SK-N-SH (cell line): ENCODE results near the gene ZIC1. TPM values are rescaled to one million over a fixed set of nuclear protein-coding genes. Genes with fewer than 3 reads are reported as not detected.

Experiments
- CTCF ChIA-PET: fragments of 300-600, 350-600 bp; formaldehyde crosslinking; extraction: SDS; loops from one replicate; lab custom pipeline; 2021; lab: Yijun Ruan, JAX
- POLR2A ChIA-PET: fragments of 350-600 bp; sonication (Branson Sonifier 250); formaldehyde crosslinking; extraction: SDS; loops from one replicate; lab custom pipeline; 2020; ENCODE audit warnings: antibody characterized with exemption, inconsistent platforms; lab: Yijun Ruan, JAX
- DNase-seq: peaks from one replicate; pipeline ENCODE4 v3.0.0; 2012
- H2AFZ ChIP-seq: fragments of 200-600 bp; sonication (generic); 2 replicates; pipeline ENCODE4 v1.8.1; 2016; ENCODE audit warnings: antibody characterized with exemption, mild to moderate bottlenecking, low read depth
- H3F3A ChIP-seq: fragments of 200-600 bp; sonication (generic); replicated peaks from 2 replicates; pipeline ENCODE3; 2016; ENCODE audit warnings: antibody characterized with exemption, mild to moderate bottlenecking; ENCODE audit not compliant: insufficient read depth
- H3K27ac ChIP-seq, 2 experiments: fragments of 200-500 bp in 1 of 2; fragments of 200-600 bp in 1 of 2; sonication (Bioruptor generic) in 1 of 2; sonication (generic), shearing (Covaris generic) in 1 of 2; 2 replicates each; pipeline versions ENCODE4 v1.5.1 to v1.6.1; 2014 to 2016; ENCODE audit warnings: low read depth in 2 of 2, inconsistent platforms in 1 of 2, low read length in 1 of 2, mild to moderate bottlenecking in 1 of 2, mixed read lengths in 1 of 2
- H3K27me3 ChIP-seq: fragments of 200-600 bp; sonication (generic), shearing (Covaris generic); 2 replicates; pipeline ENCODE4 v1.6.1; 2016; ENCODE audit warnings: mixed run types; ENCODE audit not compliant: insufficient read depth
- H3K36me3 ChIP-seq, 2 experiments: fragments of 200-500 bp in 1 of 2; fragments of 200-600 bp in 1 of 2; sonication (Bioruptor generic) in 1 of 2; sonication (generic) in 1 of 2; replicated peaks in 1 of 2; 2 replicates each; pipeline versions ENCODE3 to v1.5.1; 2014 to 2016; ENCODE audit warnings: low read length in 1 of 2, mild to moderate bottlenecking in 1 of 2; ENCODE audit not compliant: insufficient read depth in 2 of 2, control insufficient read depth in 1 of 2
- H3K4me1 ChIP-seq, 2 experiments: fragments of 200-500 bp in 1 of 2; fragments of 200-600 bp in 1 of 2; sonication (Bioruptor generic) in 1 of 2; sonication (generic), shearing (Covaris generic) in 1 of 2; 2 replicates each; pipeline versions ENCODE4 v1.5.1 to v1.6.1; 2014 to 2016; ENCODE audit warnings: low read depth in 1 of 2, low read length in 1 of 2, mixed run types in 1 of 2; ENCODE audit not compliant: insufficient read depth in 2 of 2, control insufficient read depth in 1 of 2
- H3K4me2 ChIP-seq: fragments of 200-600 bp; sonication (generic), shearing (Covaris generic); 2 replicates; pipeline ENCODE4 v1.6.1; 2017; ENCODE audit warnings: mixed run types
- H3K4me3 ChIP-seq, 2 experiments: fragments of 200-500 bp in 1 of 2; fragments of 200-600 bp in 1 of 2; sonication (Bioruptor generic) in 1 of 2; sonication (generic), shearing (Covaris generic) in 1 of 2; 2 replicates each; pipeline versions ENCODE4 v1.5.1 to v1.8.1; 2014 to 2016; ENCODE audit warnings: low read depth in 2 of 2, inconsistent platforms in 1 of 2, low read length in 1 of 2, mild to moderate bottlenecking in 1 of 2, mixed read lengths in 1 of 2, moderate library complexity in 1 of 2
- H3K79me2 ChIP-seq: fragments of 200-600 bp; sonication (generic); 2 replicates; pipeline ENCODE4 v1.8.1; 2017; ENCODE audit warnings: mild to moderate bottlenecking; ENCODE audit not compliant: insufficient read depth
- H3K9ac ChIP-seq: fragments of 200-600 bp; sonication (generic); 2 replicates; pipeline ENCODE4 v1.6.1; 2017; ENCODE audit warnings: mixed run types
- H3K9me2 ChIP-seq: fragments of 200-600 bp; sonication (generic); 2 replicates; pipeline ENCODE4 v1.6.1; 2017; ENCODE audit warnings: mixed run types
- H3K9me3 ChIP-seq: fragments of 200-600 bp; sonication (generic); 2 replicates; pipeline ENCODE4 v1.6.1; 2017; ENCODE audit warnings: mixed run types, mild to moderate bottlenecking, moderate library complexity
- H4K20me1 ChIP-seq: fragments of 200-600 bp; sonication (generic); 2 replicates; pipeline ENCODE4 v1.6.1; 2017; ENCODE audit warnings: mild to moderate bottlenecking, mixed run types; ENCODE audit not compliant: insufficient read depth
- ELF1 ChIP-seq: IDR thresholded peaks from 2 replicates; pipeline ENCODE4 v1.4.0; 2012
- EP300 ChIP-seq, 2 experiments: IDR thresholded peaks; 2 replicates each; pipeline versions ENCODE4 v1.4.0 to v1.6.1; 2012; ENCODE audit warnings: borderline replicate concordance in 1 of 2, low read depth in 1 of 2, low read length in 1 of 2
- FOXM1 ChIP-seq: IDR thresholded peaks from 2 replicates; pipeline ENCODE4 v1.4.0; 2012; ENCODE audit warnings: low read depth, mild to moderate bottlenecking
- JUND ChIP-seq: IDR thresholded peaks from 2 replicates; pipeline ENCODE4 v1.4.0; 2012
- MAX ChIP-seq: IDR thresholded peaks from 2 replicates; pipeline ENCODE4 v1.4.0; 2012; ENCODE audit warnings: low read depth
- MEF2A ChIP-seq: IDR thresholded peaks from 2 replicates; pipeline ENCODE4 v1.4.0; 2012; ENCODE audit warnings: low read depth, borderline replicate concordance
- NFIC ChIP-seq: IDR thresholded peaks from 2 replicates; pipeline ENCODE4 v1.4.0; 2012; ENCODE audit warnings: borderline replicate concordance
- REST ChIP-seq: IDR thresholded peaks from 2 replicates; pipeline ENCODE4 v1.6.1; 2012; ENCODE audit warnings: mild to moderate bottlenecking, low read depth, low read length, moderate library complexity
- ZBTB33 ChIP-seq: IDR thresholded peaks from 2 replicates; pipeline ENCODE4 v1.4.0; 2012; ENCODE audit warnings: low read depth, borderline replicate concordance
- WGBS: methylation state at CpG from one replicate; pipeline ENCODE4 v1.1.6; 2017; ENCODE audit warnings: low lambda C conversion rate; 5-methylcytosine and 5-hydroxymethylcytosine counted together
- polyA plus RNA-seq, 3 experiments: library from polyadenylated mRNA; depleted of rRNA; stranded (reverse); fragments of >200 nt; gene quantifications; 2 replicates each; pipeline ENCODE4 v1.2.3, GENCODE V29; 2012
- TF ChIP-seq, protein P1 (sequence below): fragments of 200-600 bp; sonication (generic); IDR thresholded peaks from 2 replicates; pipeline ENCODE4 v1.6.1; 2017; ENCODE audit warnings: antibody characterized with exemption, mild to moderate bottlenecking, moderate library complexity

Gene ZIC1
- polyA plus RNA-seq, 1 of the 3 experiments (the other 2 are of a cell fraction), result 16.7 TPM

DNA sequence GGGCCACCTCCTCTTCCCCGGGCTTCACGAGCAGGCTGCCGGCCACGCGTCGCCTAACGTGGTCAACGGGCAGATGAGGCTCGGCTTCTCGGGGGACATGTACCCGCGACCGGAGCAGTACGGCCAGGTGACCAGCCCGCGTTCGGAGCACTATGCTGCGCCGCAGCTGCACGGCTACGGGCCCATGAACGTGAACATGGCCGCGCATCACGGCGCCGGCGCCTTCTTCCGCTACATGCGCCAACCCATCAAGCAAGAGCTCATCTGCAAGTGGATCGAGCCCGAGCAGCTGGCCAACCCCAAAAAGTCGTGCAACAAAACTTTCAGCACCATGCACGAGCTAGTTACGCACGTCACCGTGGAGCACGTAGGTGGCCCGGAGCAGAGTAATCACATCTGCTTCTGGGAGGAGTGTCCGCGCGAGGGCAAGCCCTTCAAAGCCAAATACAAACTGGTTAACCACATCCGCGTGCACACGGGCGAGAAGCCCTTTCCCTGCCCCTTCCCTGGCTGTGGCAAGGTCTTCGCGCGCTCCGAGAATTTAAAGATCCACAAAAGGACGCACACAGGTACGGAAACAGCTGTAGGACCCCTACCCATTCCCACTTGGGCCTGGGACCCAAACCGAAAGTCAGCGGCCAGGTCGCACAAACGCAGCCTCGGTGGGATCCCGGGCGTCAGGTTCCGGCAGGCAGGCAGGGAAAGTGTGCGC, 1.5 kb downstream of the ZIC1 start:
- H4K20me1 ChIP-seq, result no peaks in the 10 kb centered on the region
- H3K79me2 ChIP-seq, result no peaks in the 10 kb centered on the region
- H3K9me3 ChIP-seq, result no peaks in the 10 kb centered on the region
- ChIA-PET CTCF (interaction anchor here (0.6 to 1.0 kb wide), 2 partner anchors 17 to 206 kb away, joined by 3 read pairs; no protein-coding TSS in a partner anchor), POLR2A (interaction anchor here (1.4 kb wide), 1 partner anchor 17 kb away, joined by 6 read pairs; no protein-coding TSS in a partner anchor)
- 53% methylated on average over 38 of the region's 61 CpGs for WGBS
- no peaks in the 10 kb centered on the region; a peak in 1 of 4 replicates for H3K4me1 ChIP-seq
- no peaks in the 10 kb centered on the region for H3K9me2 ChIP-seq
- H3K9ac ChIP-seq, result no peak overlapping the region
- no peak for DNase-seq
- TF ChIP-seq REST, result no peak
- no peak for TF ChIP-seq FOXM1
- TF ChIP-seq MAX, result no peak
- TF ChIP-seq, protein P1, sequence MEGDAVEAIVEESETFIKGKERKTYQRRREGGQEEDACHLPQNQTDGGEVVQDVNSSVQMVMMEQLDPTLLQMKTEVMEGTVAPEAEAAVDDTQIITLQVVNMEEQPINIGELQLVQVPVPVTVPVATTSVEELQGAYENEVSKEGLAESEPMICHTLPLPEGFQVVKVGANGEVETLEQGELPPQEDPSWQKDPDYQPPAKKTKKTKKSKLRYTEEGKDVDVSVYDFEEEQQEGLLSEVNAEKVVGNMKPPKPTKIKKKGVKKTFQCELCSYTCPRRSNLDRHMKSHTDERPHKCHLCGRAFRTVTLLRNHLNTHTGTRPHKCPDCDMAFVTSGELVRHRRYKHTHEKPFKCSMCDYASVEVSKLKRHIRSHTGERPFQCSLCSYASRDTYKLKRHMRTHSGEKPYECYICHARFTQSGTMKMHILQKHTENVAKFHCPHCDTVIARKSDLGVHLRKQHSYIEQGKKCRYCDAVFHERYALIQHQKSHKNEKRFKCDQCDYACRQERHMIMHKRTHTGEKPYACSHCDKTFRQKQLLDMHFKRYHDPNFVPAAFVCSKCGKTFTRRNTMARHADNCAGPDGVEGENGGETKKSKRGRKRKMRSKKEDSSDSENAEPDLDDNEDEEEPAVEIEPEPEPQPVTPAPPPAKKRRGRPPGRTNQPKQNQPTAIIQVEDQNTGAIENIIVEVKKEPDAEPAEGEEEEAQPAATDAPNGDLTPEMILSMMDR, result no peak
- TF ChIP-seq EP300 (IDR thresholded peaks at IDR 0.05; ENCODE audit: borderline replicate concordance in 1 of 2, low read depth in 1 of 2, low read length in 1 of 2), result no peak
- H3K4me3 ChIP-seq, result no peak overlapping the region
- H3F3A ChIP-seq, result no peaks in the 10 kb centered on the region
- no peak overlapping the region for H2AFZ ChIP-seq
- H3K27me3 ChIP-seq, result peaks cover 70% of the 10 kb centered on the region
- H3K4me2 ChIP-seq, result peak overlapping the region; percentile 40; the same call in 1 of the 2 replicates
- H3K36me3 ChIP-seq, result no peaks in the 10 kb centered on the region
- H3K27ac ChIP-seq, result no peak overlapping the region

GRCh38 chr3:147411238-147411814, 2.2 kb downstream of the ZIC1 start:
- Histone ChIP-seq H3K9me3 (no peaks in the 10 kb centered on the region), H2AFZ (no peak overlapping the region), H3K4me3 (no peak overlapping the region), H4K20me1 (no peaks in the 10 kb centered on the region), H3K27ac (no peak overlapping the region), H3F3A (no peaks in the 10 kb centered on the region), H3K79me2 (no peaks in the 10 kb centered on the region), H3K4me2 (peak overlapping the region; percentile 40; the same call in 1 of the 2 replicates), H3K9me2 (no peaks in the 10 kb centered on the region), H3K9ac (no peak overlapping the region), H3K36me3 (no peaks in the 10 kb centered on the region), H3K27me3 (peaks cover 65% of the 10 kb centered on the region), H3K4me1 (no peaks in the 10 kb centered on the region; a peak in 1 of 4 replicates)
- no peak for TF ChIP-seq MEF2A
- TF ChIP-seq NFIC, result no peak
- no peak for TF ChIP-seq ELF1
- TF ChIP-seq JUND, result no peak
- no peak for TF ChIP-seq ZBTB33
- no peak for DNase-seq
- ChIA-PET CTCF (interaction anchor here (1.0 kb wide), 1 partner anchor 206 kb away, joined by 3 read pairs; no protein-coding TSS in a partner anchor), POLR2A (interaction anchor here (1.4 kb wide), 1 partner anchor 18 kb away, joined by 6 read pairs; no protein-coding TSS in a partner anchor)
- 48% methylated on average over 14 of the region's 14 CpGs for WGBS
